Activated CD4-positive, alpha-beta memory T cell treated with anti-CD3 and anti-CD28 coated beads for 36 hours (primary cell): Measurements from ENCODE around the gene PHKA2. TPM values are rescaled to one million over a fixed set of nuclear protein-coding genes. Genes with fewer than 3 reads are reported as not detected.

Experiments used
- CTCF ChIA-PET: fragments of 350-600 bp; sonication (Branson Sonifier 250); formaldehyde crosslinking; loops from one replicate; lab custom pipeline; 2021; ENCODE audit warnings: antibody characterized with exemption, inconsistent platforms; lab: Charles Lee
- POLR2A ChIA-PET: fragments of 350-600 bp; sonication (Branson Sonifier 250); formaldehyde crosslinking; loops from one replicate; lab custom pipeline; 2021; ENCODE audit warnings: antibody characterized with exemption; lab: Charles Lee
- DNase-seq: peaks from one replicate; pipeline ENCODE4 v3.0.0-alpha.2; 2020
- H3K27ac Mint-ChIP-seq: one replicate; pipeline ENCODE4 v1.8.0; 2021; ENCODE audit warnings: mixed read lengths
- H3K27me3 Mint-ChIP-seq: one replicate; pipeline ENCODE4 v1.8.0; 2021; ENCODE audit warnings: mixed read lengths
- H3K36me3 Mint-ChIP-seq: one replicate; pipeline ENCODE4 v1.8.0; 2021; ENCODE audit warnings: mixed read lengths
- H3K4me1 Mint-ChIP-seq: one replicate; pipeline ENCODE4 v1.8.0; 2021; ENCODE audit warnings: low read depth, mixed read lengths
- H3K4me3 Mint-ChIP-seq: one replicate; pipeline ENCODE4 v1.8.0; 2021; ENCODE audit warnings: mild to moderate bottlenecking, mixed read lengths
- H3K9me3 Mint-ChIP-seq: one replicate; pipeline ENCODE4 v1.8.0; 2021; ENCODE audit warnings: mixed read lengths
- intact Hi-C: fragments of 100-400 bp; cut with micrococcal nuclease; formaldehyde crosslinking; loops from one replicate; pipeline ENCODE4 v1.15.1; 2023
- total RNA-seq, 2 experiments: library from RNA; stranded (reverse); gene quantifications; one replicate each; pipeline ENCODE4 v1.2.3, GENCODE V29; 2021

The PHKA2 gene
- total RNA-seq, 2 experiments from 2014 or later, result 22.7 to 23.6 TPM

GRCh38 chrX:18920566-18920965 is 63.3 kb downstream of the PHKA2 start:
- H3K36me3 Mint-ChIP-seq, result peaks cover 26% of the 10 kb centered on the region
- H3K4me1 Mint-ChIP-seq, result no peaks in the 10 kb centered on the region
- no peaks in the 10 kb centered on the region for H3K27me3 Mint-ChIP-seq
- DNase-seq, result no peak
- H3K4me3 Mint-ChIP-seq, result no peak overlapping the region
- POLR2A ChIA-PET, result no interaction called here
- H3K9me3 Mint-ChIP-seq, result no peaks in the 10 kb centered on the region
- CTCF ChIA-PET, result no interaction called here
- intact Hi-C loops, result no loop called here
- no peak overlapping the region for H3K27ac Mint-ChIP-seq

GRCh38 chrX:18920079-18920478 is 63.8 kb downstream of the PHKA2 start:
- intact Hi-C loops, result no loop called here
- ChIA-PET CTCF (no interaction called here), POLR2A (no interaction called here)
- Mint-ChIP-seq H3K9me3 (no peaks in the 10 kb centered on the region), H3K27ac (no peak overlapping the region), H3K4me1 (no peaks in the 10 kb centered on the region), H3K36me3 (peaks cover 27% of the 10 kb centered on the region), H3K27me3 (no peaks in the 10 kb centered on the region), H3K4me3 (no peak overlapping the region)
- DNase-seq, result no peak

- no peak for DNase-seq
- no peak overlapping the region for H3K4me3 Mint-ChIP-seq
- intact Hi-C loops, result no loop called here
- H3K4me1 Mint-ChIP-seq, result no peaks in the 10 kb centered on the region
- ChIA-PET CTCF (no interaction called here), POLR2A (no interaction called here)
- H3K27me3 Mint-ChIP-seq, result no peaks in the 10 kb centered on the region
- no peaks in the 10 kb centered on the region for H3K9me3 Mint-ChIP-seq
- H3K27ac Mint-ChIP-seq, result no peak overlapping the region
- H3K36me3 Mint-ChIP-seq, result peaks cover 27% of the 10 kb centered on the region
Observed at GRCh38 chrX:18917831-18918230, 66.1 kb downstream of the PHKA2 start.

GRCh38 chrX:18906286-18906685 is 77.6 kb downstream of the PHKA2 start:
- ChIA-PET CTCF (no interaction called here), POLR2A (no interaction called here)
- Mint-ChIP-seq H3K27me3 (no peaks in the 10 kb centered on the region), H3K4me1 (no peaks in the 10 kb centered on the region), H3K9me3 (no peaks in the 10 kb centered on the region), H3K4me3 (no peak overlapping the region), H3K27ac (no peak overlapping the region), H3K36me3 (peaks cover 2% of the 10 kb centered on the region)
- intact Hi-C loops, result no loop called here
- DNase-seq, result no peak

- H3K9me3 Mint-ChIP-seq, result no peaks in the 10 kb centered on the region
Observed at GRCh38 chrX:18900401-18900976, 83.4 kb downstream of the PHKA2 start.

GRCh38 chrX:18899796-18900380 is 84.0 kb downstream of the PHKA2 start:
- ChIA-PET CTCF (no interaction called here), POLR2A (no interaction called here)
- no peaks in the 10 kb centered on the region for H3K4me1 Mint-ChIP-seq
- H3K27ac Mint-ChIP-seq, result no peak overlapping the region
- intact Hi-C loops, result no loop called here
- no peaks in the 10 kb centered on the region for H3K9me3 Mint-ChIP-seq
- no peak for DNase-seq
- no peaks in the 10 kb centered on the region for H3K27me3 Mint-ChIP-seq
- H3K36me3 Mint-ChIP-seq, result no peaks in the 10 kb centered on the region
- no peak overlapping the region for H3K4me3 Mint-ChIP-seq

More at GRCh38 chrX:18900401-18900976, 83.4 kb downstream of the PHKA2 start:
- H3K27me3 Mint-ChIP-seq, result no peaks in the 10 kb centered on the region
- H3K4me3 Mint-ChIP-seq, result no peak overlapping the region
- H3K4me1 Mint-ChIP-seq, result no peaks in the 10 kb centered on the region
- ChIA-PET POLR2A (no interaction called here), CTCF (no interaction called here)
- H3K36me3 Mint-ChIP-seq, result no peaks in the 10 kb centered on the region
- intact Hi-C loops, result no loop called here
- DNase-seq, result no peak
- H3K27ac Mint-ChIP-seq, result no peak overlapping the region

- H3K4me3 Mint-ChIP-seq, result no peak overlapping the region
- POLR2A ChIA-PET, result no interaction called here
- no peaks in the 10 kb centered on the region for H3K36me3 Mint-ChIP-seq
Observed at GRCh38 chrX:18898492-18898891, 85.4 kb downstream of the PHKA2 start.

GRCh38 chrX:18898091-18898490 is 85.8 kb downstream of the PHKA2 start:
- Mint-ChIP-seq H3K4me3 (no peak overlapping the region), H3K27ac (no peak overlapping the region), H3K27me3 (no peaks in the 10 kb centered on the region), H3K4me1 (no peaks in the 10 kb centered on the region), H3K36me3 (no peaks in the 10 kb centered on the region), H3K9me3 (no peaks in the 10 kb centered on the region)
- ChIA-PET POLR2A (no interaction called here), CTCF (interaction anchor here (0.6 kb wide), 1 partner anchor 94 kb away, joined by 3 read pairs; no protein-coding TSS in a partner anchor)
- DNase-seq, result no peak
- intact Hi-C loops, result no loop called here

More at GRCh38 chrX:18898492-18898891, 85.4 kb downstream of the PHKA2 start:
- Mint-ChIP-seq H3K9me3 (no peaks in the 10 kb centered on the region), H3K4me1 (no peaks in the 10 kb centered on the region), H3K27me3 (no peaks in the 10 kb centered on the region), H3K27ac (no peak overlapping the region)
- DNase-seq, result no peak
- intact Hi-C loops, result no loop called here
- CTCF ChIA-PET, result interaction anchor here (0.6 kb wide), 1 partner anchor 94 kb away, joined by 3 read pairs; no protein-coding TSS in a partner anchor

GRCh38 chrX:18897611-18898010 is 86.3 kb downstream of the PHKA2 start:
- ChIA-PET CTCF (no interaction called here), POLR2A (no interaction called here)
- Mint-ChIP-seq H3K9me3 (no peaks in the 10 kb centered on the region), H3K4me3 (no peak overlapping the region), H3K36me3 (no peaks in the 10 kb centered on the region), H3K27ac (no peak overlapping the region), H3K27me3 (no peaks in the 10 kb centered on the region), H3K4me1 (no peaks in the 10 kb centered on the region)
- DNase-seq, result no peak
- intact Hi-C loops, result no loop called here

- Mint-ChIP-seq H3K36me3 (no peaks in the 10 kb centered on the region), H3K4me1 (no peaks in the 10 kb centered on the region), H3K27ac (no peak overlapping the region), H3K4me3 (no peak overlapping the region), H3K27me3 (no peaks in the 10 kb centered on the region), H3K9me3 (no peaks in the 10 kb centered on the region)
- CTCF ChIA-PET, result no interaction called here
- DNase-seq, result no peak
- intact Hi-C loops, result no loop called here
- POLR2A ChIA-PET, result no interaction called here
Observed at GRCh38 chrX:18896680-18897544, 87.0 kb downstream of the PHKA2 start.

GRCh38 chrX:18895189-18895951 is 88.5 kb downstream of the PHKA2 start:
- no peak for DNase-seq
- Mint-ChIP-seq H3K36me3 (no peaks in the 10 kb centered on the region), H3K27me3 (no peaks in the 10 kb centered on the region), H3K27ac (no peak overlapping the region), H3K4me3 (no peak overlapping the region), H3K4me1 (no peaks in the 10 kb centered on the region), H3K9me3 (no peaks in the 10 kb centered on the region)
- intact Hi-C loops, result no loop called here
- ChIA-PET CTCF (no interaction called here), POLR2A (no interaction called here)

- intact Hi-C loops, result no loop called here
- Mint-ChIP-seq H3K36me3 (no peaks in the 10 kb centered on the region), H3K4me3 (no peak overlapping the region), H3K27ac (no peak overlapping the region), H3K27me3 (no peaks in the 10 kb centered on the region), H3K9me3 (no peaks in the 10 kb centered on the region), H3K4me1 (no peaks in the 10 kb centered on the region)
- POLR2A ChIA-PET, result no interaction called here
- no peak for DNase-seq
- CTCF ChIA-PET, result no interaction called here
Observed at GRCh38 chrX:18894156-18894555, 89.8 kb downstream of the PHKA2 start.
